K562 (cell line): Measurements from ENCODE around the gene GP1BA. TPM values are rescaled to one million over a fixed set of nuclear protein-coding genes. Genes with fewer than 3 reads are reported as not detected.
A peak's percentile ranks its signal among the peaks of the same experiment; 100 is the strongest.

Source experiments
- ATAC-seq: fragments of 200-7000 bp; cut with Tn5 transposase; 3 replicates; pipeline ENCODE4 v1.9.1; 2020; ENCODE audit warnings: moderate library complexity
- BruUV-seq: library from RNA; stranded (reverse); fragments of 400-500 nt; replicated peaks from 2 replicates; lab custom pipeline; 2021; lab: Mats Ljungman, UMichigan
- CTCF ChIA-PET: fragments of 300-600 bp; formaldehyde crosslinking; extraction: SDS; loops from one replicate; lab custom pipeline; 2021; ENCODE audit warnings: low intra/inter-chr PET ratio; lab: Yijun Ruan, JAX
- POLR2A ChIA-PET: fragments of 300-600, 350-650 bp; sonication (Branson Sonifier 250); formaldehyde crosslinking; extraction: SDS; loops from one replicate; lab custom pipeline; 2021; ENCODE audit warnings: antibody characterized with exemption, inconsistent platforms; lab: Yijun Ruan, JAX
- DNase-seq, 4 experiments: peaks; one replicate each; pipeline versions ENCODE4 v3.0.0 to v3.0.0-alpha.2; 2011 to 2018; ENCODE audit warnings: low spot score in 3 of 4, mixed read lengths in 3 of 4; ENCODE audit errors: extremely low read depth in 1 of 4
- FAIRE-seq: peaks from 2 replicates; lab custom pipeline; 2011; peaks lifted over from hg19 to GRCh38; lab: Jason Lieb, UNC
- H2AFZ ChIP-seq: 2 replicates; pipeline ENCODE4 v1.6.0; 2011; ENCODE audit warnings: low read depth, low read length, control low read depth, inconsistent platforms
- H3K27ac ChIP-seq: fragments of 200-600 bp; 3 replicates; pipeline ENCODE4 v1.8.0; 2011; ENCODE audit warnings: low read depth, mild to moderate bottlenecking, control low read depth, inconsistent platforms, low read length, moderate library complexity, mixed read lengths; ENCODE audit errors: extremely low read depth
- H3K27me3 ChIP-seq, 2 experiments: fragments of 300-600 bp in 1 of 2; 2 replicates in 1 of 2; 3 replicates in 1 of 2; pipeline versions ENCODE4 v1.6.0 to v1.8.0; 2011; ENCODE audit warnings: inconsistent platforms in 2 of 2, low read length in 2 of 2, mild to moderate bottlenecking in 1 of 2, mixed read lengths in 1 of 2, moderate library complexity in 1 of 2; ENCODE audit not compliant: control insufficient read depth in 2 of 2, insufficient read depth in 2 of 2
- H3K36me3 ChIP-seq: fragments of 300-600 bp; 3 replicates; pipeline ENCODE4 v1.8.0; 2011; ENCODE audit warnings: mild to moderate bottlenecking, low read length, inconsistent platforms; ENCODE audit not compliant: control insufficient read depth, insufficient read depth
- H3K4me1 ChIP-seq, 2 experiments: fragments of 200-600 bp in 1 of 2; replicated peaks in 1 of 2; 2 replicates in 1 of 2; 3 replicates in 1 of 2; pipeline versions ENCODE4 v1.5.1 to v1.8.0; 2011; ENCODE audit warnings: inconsistent platforms in 2 of 2, low read length in 2 of 2, mild to moderate bottlenecking in 1 of 2, mixed read lengths in 1 of 2, moderate library complexity in 1 of 2; ENCODE audit not compliant: control insufficient read depth in 2 of 2, insufficient read depth in 2 of 2
- H3K4me2 ChIP-seq: 2 replicates; pipeline ENCODE4 v1.6.1; 2011; ENCODE audit warnings: low read length, control low read depth, inconsistent platforms, mixed read lengths; ENCODE audit not compliant: insufficient read depth
- H3K4me3 ChIP-seq: fragments of 200-600 bp; sonication (generic), shearing (Covaris generic); 2 replicates; pipeline ENCODE4 v1.5.1; 2016; ENCODE audit warnings: control low read depth, inconsistent platforms
- H3K79me2 ChIP-seq: fragments of 200-600 bp; 3 replicates; pipeline ENCODE4 v1.8.0; 2011; ENCODE audit warnings: low read length, inconsistent platforms; ENCODE audit not compliant: control insufficient read depth, insufficient read depth
- H3K9ac ChIP-seq, 2 experiments: 2 replicates each; pipeline versions ENCODE4 v1.6.0 to v1.6.1; 2011; ENCODE audit warnings: low read depth in 2 of 2, low read length in 2 of 2, control low read depth in 1 of 2, inconsistent platforms in 1 of 2, mild to moderate bottlenecking in 1 of 2, mixed read lengths in 1 of 2; ENCODE audit not compliant: insufficient read depth in 1 of 2
- H3K9me1 ChIP-seq: one replicate; pipeline ENCODE4 v1.6.0; 2011; ENCODE audit warnings: inconsistent platforms, mild to moderate bottlenecking, low read length, moderate library complexity; ENCODE audit not compliant: control insufficient read depth, insufficient read depth
- H3K9me3 ChIP-seq: replicated peaks from 2 replicates; pipeline ENCODE4 v1.5.1; 2011; ENCODE audit warnings: low read depth, low read length, inconsistent platforms; ENCODE audit not compliant: control insufficient read depth, insufficient read depth
- H4K20me1 ChIP-seq: replicated peaks from 2 replicates; pipeline ENCODE4 v1.6.1; 2011; ENCODE audit warnings: low read length, inconsistent platforms, mixed read lengths; ENCODE audit not compliant: control insufficient read depth, insufficient read depth
- COPS2 ChIP-seq: fragments of 450-650 bp; conservative IDR thresholded peaks from 2 replicates; pipeline ENCODE4 v1.6.1; 2016; ENCODE audit warnings: mild to moderate bottlenecking, moderate library complexity
- KDM4B ChIP-seq, 2 experiments: fragments of 450-650 bp in 1 of 2; sonication (generic) in 1 of 2; IDR thresholded peaks; 2 replicates each; pipeline ENCODE4 v1.6.1; 2016 to 2017; ENCODE audit warnings: borderline replicate concordance in 2 of 2, antibody characterized with exemption in 1 of 2, low read depth in 1 of 2, mild to moderate bottlenecking in 1 of 2
- NFIC ChIP-seq: fragments of 450-650 bp; IDR thresholded peaks from 2 replicates; pipeline ENCODE4 v1.6.1; 2017; ENCODE audit warnings: mild to moderate bottlenecking, inconsistent platforms
- SIRT6 ChIP-seq: IDR thresholded peaks from one replicate; pipeline ENCODE4 v1.6.1; 2012; ENCODE audit warnings: low read depth, mild to moderate bottlenecking, control low read depth, inconsistent platforms, low read length, moderate library complexity
- SOX6 ChIP-seq: fragments of 450-650 bp; IDR thresholded peaks from 2 replicates; pipeline ENCODE4 v1.6.1; 2014; ENCODE audit warnings: mild to moderate bottlenecking
- THAP7 ChIP-seq: fragments of 250-450 bp; sonication (Bioruptor Pico); IDR thresholded peaks from 2 replicates; pipeline ENCODE4 v1.5.0; 2021
- ZNF23 ChIP-seq: fragments of 250-450 bp; sonication (Bioruptor Pico); IDR thresholded peaks from 2 replicates; pipeline ENCODE4 v1.4.0; 2020; ENCODE audit warnings: mild to moderate bottlenecking
- ZNF41 ChIP-seq: fragments of 250-450 bp; sonication (Bioruptor Pico); conservative IDR thresholded peaks from 2 replicates; pipeline ENCODE4 v1.4.0; 2020; ENCODE audit warnings: mild to moderate bottlenecking
- ZNF764 ChIP-seq: fragments of 250-450 bp; sonication (Bioruptor Pico); IDR thresholded peaks from 2 replicates; pipeline ENCODE4 v1.4.0; 2020; ENCODE audit warnings: low read depth, mild to moderate bottlenecking, moderate library complexity
- WGBS: fragments of 100-300 bp; shearing (Covaris generic); methylation state at CpG from one replicate; pipeline ENCODE4 v1.1.6; 2016; ENCODE audit warnings: low coverage, mixed read lengths; ENCODE audit not compliant: insufficient coverage; ENCODE audit errors: missing lambda C conversion rate; 5-methylcytosine and 5-hydroxymethylcytosine counted together
- in situ Hi-C: fragments of 300-500 bp; cut with MboI; formaldehyde crosslinking; loops from 4 replicates; pipeline ENCODE4 v1.15.0; 2018; ENCODE audit warnings: inconsistent platforms, mixed read lengths
- intact Hi-C: fragments of 100-400 bp; cut with micrococcal nuclease; formaldehyde crosslinking; loops from 2 replicates; pipeline ENCODE4 v1.14.2; 2022
- polyA plus RNA-seq, 8 experiments: library from polyadenylated mRNA; depleted of rRNA in 4 of 8; stranded (reverse) in 5 of 8; unstranded in 3 of 8; fragments of >200 nt; fragmentation: Nextera tagmentation in 2 of 8; fragmentation: Illumina TruSeq in 1 of 8; extraction: Ambion mirVana in 2 of 8; extraction: Trizol in 1 of 8; gene quantifications; 2 replicates each; pipeline versions ENCODE4 v1.2.1 to v1.2.3, GENCODE V29; 2011 to 2014; ENCODE audit warnings: inconsistent platforms in 1 of 8, missing spikeins in 1 of 8
- total RNA-seq, 7 experiments: library from RNA; depleted of rRNA in 6 of 7; stranded (reverse); fragments of >200 nt in 6 of 7; fragmentation: Illumina TruSeq in 2 of 7; extraction: Trizol in 2 of 7; gene quantifications; 2 replicates each; pipeline versions ENCODE4 v1.2.1 to v1.2.3, GENCODE V29; 2011 to 2021; ENCODE audit warnings: low replicate concordance in 1 of 7
- TF ChIP-seq, protein P1 (sequence below): fragments of 250-450 bp; sonication (Bioruptor Pico); IDR thresholded peaks from 2 replicates; pipeline ENCODE4 v1.9.0; 2021; ENCODE audit warnings: mild to moderate bottlenecking, inconsistent platforms
- TF ChIP-seq, protein P2 (sequence below): fragments of 450-650 bp; IDR thresholded peaks from 2 replicates; pipeline ENCODE4 v1.6.1; 2018; ENCODE audit not compliant: partially characterized antibody

GP1BA gene
- total and polyA plus RNA-seq, 9 of the 15 experiments (the other 6 are each of a cell fraction or from before 2014, with no cell fraction given), result 0.01 TPM; not detected in 8

DNA sequence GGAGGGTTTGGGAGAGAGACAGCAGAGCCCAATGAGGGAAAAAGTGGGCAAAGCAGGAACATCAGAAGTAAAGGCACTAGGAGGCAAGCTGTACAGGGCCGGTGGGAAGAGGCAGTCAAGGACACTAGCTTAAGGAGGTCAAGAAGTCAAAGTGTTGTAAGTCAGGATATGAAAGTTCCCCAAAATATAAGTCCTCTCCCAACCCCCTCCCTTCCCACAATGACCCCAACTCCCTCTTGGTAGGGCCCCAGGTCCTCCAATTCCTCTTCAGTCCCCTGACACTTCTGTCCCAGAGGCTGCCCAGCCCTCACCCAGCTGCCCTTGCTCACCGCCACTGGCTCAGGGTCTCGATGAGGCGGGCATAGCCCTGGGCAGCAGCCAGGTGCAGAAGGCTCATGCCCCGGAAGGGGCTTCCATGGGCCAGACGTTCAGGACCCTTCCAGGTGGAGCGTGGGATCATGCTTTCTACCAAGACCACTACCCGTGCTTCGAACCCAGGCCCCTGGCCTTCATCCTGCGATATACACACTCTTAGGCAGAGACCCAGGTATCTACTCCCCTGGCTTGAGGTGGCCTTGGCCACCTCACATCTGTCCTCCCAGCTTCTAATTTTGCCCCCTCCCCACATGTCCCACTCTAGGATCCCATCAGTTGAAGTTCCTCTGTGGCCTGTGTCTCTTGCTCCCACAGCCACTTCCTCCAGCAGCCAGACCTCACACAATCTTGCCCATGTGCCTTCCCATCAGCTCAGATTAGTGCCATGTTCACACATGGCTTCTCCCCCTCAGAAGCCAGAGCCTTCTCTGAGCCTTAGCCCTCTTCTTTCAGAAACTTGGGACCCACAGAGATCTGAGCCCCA is 41.4 kb downstream of the GP1BA start:
- H2AFZ ChIP-seq, result no peak overlapping the region
- H3K4me2 ChIP-seq, result no peak overlapping the region
- 83% methylated on average over 8 of the region's 10 CpGs for WGBS
- in situ Hi-C loops, result no loop called here
- peaks cover 85% of the 10 kb centered on the region for H3K36me3 ChIP-seq
- TF ChIP-seq COPS2, result no peak
- no peak for TF ChIP-seq SIRT6
- TF ChIP-seq ZNF23 (CRISPR knock-in tag), result no peak
- no peak for TF ChIP-seq THAP7
- TF ChIP-seq, protein P1, sequence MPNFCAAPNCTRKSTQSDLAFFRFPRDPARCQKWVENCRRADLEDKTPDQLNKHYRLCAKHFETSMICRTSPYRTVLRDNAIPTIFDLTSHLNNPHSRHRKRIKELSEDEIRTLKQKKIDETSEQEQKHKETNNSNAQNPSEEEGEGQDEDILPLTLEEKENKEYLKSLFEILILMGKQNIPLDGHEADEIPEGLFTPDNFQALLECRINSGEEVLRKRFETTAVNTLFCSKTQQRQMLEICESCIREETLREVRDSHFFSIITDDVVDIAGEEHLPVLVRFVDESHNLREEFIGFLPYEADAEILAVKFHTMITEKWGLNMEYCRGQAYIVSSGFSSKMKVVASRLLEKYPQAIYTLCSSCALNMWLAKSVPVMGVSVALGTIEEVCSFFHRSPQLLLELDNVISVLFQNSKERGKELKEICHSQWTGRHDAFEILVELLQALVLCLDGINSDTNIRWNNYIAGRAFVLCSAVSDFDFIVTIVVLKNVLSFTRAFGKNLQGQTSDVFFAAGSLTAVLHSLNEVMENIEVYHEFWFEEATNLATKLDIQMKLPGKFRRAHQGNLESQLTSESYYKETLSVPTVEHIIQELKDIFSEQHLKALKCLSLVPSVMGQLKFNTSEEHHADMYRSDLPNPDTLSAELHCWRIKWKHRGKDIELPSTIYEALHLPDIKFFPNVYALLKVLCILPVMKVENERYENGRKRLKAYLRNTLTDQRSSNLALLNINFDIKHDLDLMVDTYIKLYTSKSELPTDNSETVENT, result no peak
- no peak for TF ChIP-seq ZNF41
- no peak for TF ChIP-seq NFIC
- no peak for TF ChIP-seq SOX6
- no peak for TF ChIP-seq ZNF764
- TF ChIP-seq, protein P2, sequence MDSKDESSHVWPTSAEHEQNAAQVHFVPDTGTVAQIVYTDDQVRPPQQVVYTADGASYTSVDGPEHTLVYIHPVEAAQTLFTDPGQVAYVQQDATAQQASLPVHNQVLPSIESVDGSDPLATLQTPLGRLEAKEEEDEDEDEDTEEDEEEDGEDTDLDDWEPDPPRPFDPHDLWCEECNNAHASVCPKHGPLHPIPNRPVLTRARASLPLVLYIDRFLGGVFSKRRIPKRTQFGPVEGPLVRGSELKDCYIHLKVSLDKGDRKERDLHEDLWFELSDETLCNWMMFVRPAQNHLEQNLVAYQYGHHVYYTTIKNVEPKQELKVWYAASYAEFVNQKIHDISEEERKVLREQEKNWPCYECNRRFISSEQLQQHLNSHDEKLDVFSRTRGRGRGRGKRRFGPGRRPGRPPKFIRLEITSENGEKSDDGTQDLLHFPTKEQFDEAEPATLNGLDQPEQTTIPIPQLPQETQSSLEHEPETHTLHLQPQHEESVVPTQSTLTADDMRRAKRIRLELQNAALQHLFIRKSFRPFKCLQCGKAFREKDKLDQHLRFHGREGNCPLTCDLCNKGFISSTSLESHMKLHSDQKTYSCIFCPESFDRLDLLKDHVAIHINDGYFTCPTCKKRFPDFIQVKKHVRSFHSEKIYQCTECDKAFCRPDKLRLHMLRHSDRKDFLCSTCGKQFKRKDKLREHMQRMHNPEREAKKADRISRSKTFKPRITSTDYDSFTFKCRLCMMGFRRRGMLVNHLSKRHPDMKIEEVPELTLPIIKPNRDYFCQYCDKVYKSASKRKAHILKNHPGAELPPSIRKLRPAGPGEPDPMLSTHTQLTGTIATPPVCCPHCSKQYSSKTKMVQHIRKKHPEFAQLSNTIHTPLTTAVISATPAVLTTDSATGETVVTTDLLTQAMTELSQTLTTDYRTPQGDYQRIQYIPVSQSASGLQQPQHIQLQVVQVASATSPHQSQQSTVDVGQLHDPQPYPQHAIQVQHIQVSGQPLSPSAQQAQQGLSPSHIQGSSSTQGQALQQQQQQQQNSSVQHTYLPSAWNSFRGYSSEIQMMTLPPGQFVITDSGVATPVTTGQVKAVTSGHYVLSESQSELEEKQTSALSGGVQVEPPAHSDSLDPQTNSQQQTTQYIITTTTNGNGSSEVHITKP, result no peak
- TF ChIP-seq KDM4B (IDR thresholded peaks at IDR 0.05; ENCODE audit: borderline replicate concordance in 2 of 2, low read depth in 1 of 2), result no peak
- H3K9ac ChIP-seq, result peak overlapping the region in 1 of 2 experiments; percentile 52; a peak in 2 of 4 replicates
- ATAC-seq, result no peak
- H3K4me1 ChIP-seq, result peaks cover 11 to 12% of the 10 kb centered on the region in 2 experiments; a peak in 4 of 5 replicates
- FAIRE-seq, result no peak
- intact Hi-C loops, result no loop called here
- H3K79me2 ChIP-seq, result peaks cover 9% of the 10 kb centered on the region; the same call in 2 of the 3 replicates
- ChIA-PET POLR2A (no interaction called here), CTCF (no interaction called here)
- no peaks in the 10 kb centered on the region for H4K20me1 ChIP-seq
- H3K9me1 ChIP-seq, result no peaks in the 10 kb centered on the region
- no peaks in the 10 kb centered on the region for H3K9me3 ChIP-seq
- DNase-seq, result no peak
- H3K4me3 ChIP-seq, result no peak overlapping the region
- no peaks in the 10 kb centered on the region for H3K27me3 ChIP-seq
- BruUV-seq, result no TSS peak
- H3K27ac ChIP-seq, result no peak overlapping the region
